HG02571 (cell line): ENCODE measurements around the gene RAG2.

Experiments used
- ATAC-seq: cut with Tn5 transposase; IDR thresholded peaks from one replicate; pipeline ENCODE4 v1.9.1; 2021; ENCODE audit warnings: mild to moderate bottlenecking, moderate library complexity; ENCODE audit not compliant: unreplicated experiment

Gene RAG2

DNA sequence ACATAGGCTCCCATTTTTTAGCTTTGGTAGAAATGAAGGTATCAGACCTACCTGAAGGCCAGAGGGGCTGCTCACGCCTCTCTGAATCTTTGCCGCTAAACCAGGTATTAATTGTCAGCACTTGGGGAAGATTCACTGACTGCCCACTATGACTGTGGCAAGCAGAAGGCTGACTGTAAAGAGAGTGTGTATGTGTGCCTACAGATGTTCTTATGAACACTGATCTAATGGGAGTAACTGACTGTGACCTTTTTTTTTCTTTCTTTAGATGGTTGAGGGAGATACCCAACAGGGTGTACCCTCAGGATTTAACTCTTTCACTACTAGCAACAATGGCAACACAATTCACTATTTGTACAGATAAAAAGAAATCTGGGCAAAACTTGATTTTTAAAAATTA is at the start of gene RAG2:
RAG2 (minus strand) TSS at position 186 of the 400 bp plus-strand sequence. CDS start 4,068 bp downstream, outside the sequence.
- no peak for ATAC-seq

DNA sequence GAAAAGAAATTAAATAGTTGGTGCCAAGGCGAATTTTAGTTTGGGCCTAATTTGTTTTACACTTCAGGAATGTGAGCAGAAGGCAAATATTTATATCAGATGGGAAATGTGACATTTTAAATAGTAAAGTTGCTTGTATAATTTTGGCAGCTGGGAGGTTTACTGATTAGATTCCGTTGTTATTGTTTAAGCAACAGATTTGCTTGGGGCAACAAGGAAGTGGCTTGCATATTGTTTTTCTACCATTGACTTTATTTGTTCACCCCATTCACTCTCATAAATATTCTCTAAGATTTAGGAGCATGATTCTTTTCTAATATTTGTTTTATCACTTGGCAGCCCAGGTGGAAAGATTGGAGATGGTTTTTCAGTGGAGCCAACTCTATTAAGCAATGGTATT is 40.5 kb upstream of the RAG2 start:
- ATAC-seq, result no peak

DNA sequence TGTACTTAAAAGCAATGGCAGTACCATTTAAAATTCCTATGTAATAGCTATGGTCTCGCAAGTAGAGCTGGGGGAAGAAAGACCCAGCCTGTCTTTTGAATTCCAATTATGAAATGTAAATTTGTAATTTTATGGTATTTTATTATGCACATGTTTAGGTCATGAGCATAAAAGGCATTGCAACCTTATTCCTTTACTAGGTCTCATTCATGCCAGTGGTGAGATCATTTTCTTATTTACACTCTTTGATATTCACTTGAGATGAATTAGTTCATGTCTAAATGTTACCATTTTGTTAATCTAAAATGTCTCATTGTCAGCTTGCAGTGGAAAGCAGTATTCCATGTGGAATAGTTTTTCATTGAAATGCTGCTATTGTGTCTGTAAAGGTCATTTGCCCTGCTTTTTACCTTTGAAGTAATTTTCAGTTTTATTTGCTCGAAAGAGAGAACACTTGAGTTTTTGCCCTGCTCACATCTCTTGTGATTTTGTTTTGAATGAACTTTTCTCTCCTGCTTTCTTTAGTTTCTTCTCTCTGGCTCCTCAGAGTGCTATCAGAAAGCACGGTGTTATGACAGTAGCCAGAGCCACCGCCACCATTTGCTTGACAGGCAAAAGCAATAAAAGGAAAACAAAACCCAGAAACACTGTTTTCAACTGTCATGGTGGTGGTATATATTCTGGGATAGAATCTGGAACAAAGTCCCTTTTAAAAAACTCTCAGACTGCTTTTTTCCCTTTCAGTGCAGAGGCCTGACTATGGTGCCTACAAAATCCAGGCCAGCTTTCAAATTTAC is 37.2 kb upstream of the RAG2 start:
- no peak for ATAC-seq

DNA sequence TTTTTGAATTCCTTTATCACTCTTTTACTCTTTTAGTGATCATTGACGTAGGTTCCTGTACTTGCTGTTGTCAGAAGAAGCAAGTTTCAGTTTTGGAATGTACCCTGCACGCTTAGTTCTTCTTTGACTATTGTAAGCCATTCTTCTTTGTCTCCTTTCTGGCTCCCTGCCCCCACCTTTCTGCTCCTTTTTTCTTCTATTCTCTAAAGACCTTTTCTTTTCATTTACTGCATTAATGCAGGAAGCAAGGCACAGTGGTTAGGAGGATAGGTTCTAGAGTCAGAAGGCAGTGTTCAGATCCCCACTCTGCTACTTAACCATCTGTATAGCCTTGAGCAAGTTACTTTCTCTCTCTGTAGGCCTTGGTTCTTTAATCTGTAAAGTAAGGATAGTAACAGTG is 33.7 kb upstream of the RAG2 start:
- peak; percentile 94 for ATAC-seq

DNA sequence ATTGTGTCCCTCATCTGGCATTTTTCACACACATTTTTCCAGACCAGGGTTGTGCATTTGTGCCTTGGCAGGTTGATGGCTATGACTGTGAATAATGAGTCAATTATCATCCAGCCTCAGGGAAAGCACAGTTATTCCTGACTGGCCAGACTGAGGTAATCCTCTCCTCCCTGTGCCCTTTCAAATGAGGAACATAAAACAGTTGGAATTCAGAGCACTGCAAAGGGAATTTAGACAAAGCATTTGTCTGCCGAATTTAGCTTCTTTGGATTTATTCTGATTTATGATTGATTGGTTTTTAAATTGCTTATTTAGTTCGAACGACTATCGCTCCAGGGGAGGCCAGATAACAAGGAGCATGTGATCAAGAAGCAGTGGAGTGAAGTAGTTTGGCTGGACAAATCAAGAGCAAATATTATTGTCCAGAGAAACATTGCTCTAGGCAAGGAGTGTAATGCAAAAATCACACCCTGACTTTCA is 30.8 kb upstream of the RAG2 start:
- no peak for ATAC-seq

DNA sequence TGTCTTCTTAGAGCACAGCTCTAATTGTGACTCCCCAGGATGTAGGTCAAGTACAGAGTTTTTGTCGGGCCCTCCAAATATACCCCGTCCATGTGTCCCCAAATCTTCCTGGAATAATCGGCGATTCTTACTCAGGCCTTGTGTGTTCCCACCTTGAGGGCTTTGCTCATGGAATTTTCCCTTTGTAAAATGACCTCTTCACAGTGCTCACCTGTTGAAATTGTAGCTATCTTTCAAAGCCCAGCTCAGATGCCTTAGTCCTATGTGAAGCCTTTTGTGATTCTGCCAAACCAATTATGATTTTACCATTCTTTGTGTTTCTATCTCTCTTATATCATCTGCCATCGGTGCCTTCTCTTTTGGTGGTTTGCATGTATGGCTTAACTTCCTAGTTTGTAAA is 30.1 kb upstream of the RAG2 start:
- ATAC-seq, result no peak

DNA sequence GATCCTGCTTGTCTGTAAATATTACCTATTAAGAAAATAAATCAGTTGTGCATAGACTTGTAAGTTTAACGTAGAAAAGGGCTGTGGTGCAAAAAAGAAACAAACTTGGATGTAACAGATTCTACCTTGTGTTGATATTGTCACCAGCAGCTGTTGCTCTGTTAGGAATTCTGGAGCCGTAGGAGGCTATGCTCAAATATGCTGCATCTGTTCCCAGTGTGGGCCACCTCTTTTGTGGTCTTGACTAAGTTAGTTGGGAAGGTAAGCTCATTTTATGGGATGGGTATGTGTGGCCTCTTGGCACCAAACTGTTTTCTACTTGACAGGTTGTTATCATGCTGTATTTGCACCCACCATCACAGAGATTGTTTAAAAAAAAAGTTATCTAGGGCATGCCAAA is 29.4 kb upstream of the RAG2 start:
- no peak for ATAC-seq

DNA sequence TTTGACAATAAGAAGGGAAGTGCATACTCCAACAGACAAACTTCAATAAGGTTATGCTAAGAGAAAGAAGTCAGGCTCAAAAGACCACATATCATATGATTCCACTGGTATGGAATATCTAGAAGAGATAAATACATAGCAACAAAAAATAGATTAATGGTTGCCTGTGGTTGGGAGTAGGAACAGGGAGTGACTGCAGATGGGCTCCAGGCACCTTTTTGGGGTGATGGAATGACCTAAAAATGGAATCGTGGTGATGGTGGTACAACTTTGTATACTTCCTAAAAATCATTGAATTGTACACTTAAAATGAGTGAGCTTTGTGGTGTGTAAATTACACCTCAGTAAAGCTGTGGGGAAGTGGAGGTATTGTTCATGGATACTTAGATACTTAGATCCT is 29.0 kb upstream of the RAG2 start:
- ATAC-seq, result no peak

DNA sequence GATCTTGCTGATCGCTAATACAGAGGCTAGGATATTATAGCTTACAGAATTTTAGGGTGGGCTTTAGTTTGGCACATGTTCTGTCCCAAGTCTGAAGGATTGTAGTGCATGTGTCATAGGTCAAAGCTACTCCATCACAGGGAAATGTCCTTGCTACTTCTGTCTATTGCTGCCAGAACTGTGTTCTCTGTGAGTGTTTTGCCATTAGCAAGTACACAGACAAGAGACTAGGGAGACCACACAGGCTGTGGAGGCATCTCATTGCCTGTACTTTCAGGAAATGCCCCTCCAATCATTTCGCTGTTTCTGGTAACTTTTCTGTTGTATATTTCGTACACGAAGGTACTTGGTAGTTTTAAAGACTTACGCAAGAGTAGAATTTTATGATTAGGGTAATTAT is 25.5 kb upstream of the RAG2 start:
- ATAC-seq, result no peak

DNA sequence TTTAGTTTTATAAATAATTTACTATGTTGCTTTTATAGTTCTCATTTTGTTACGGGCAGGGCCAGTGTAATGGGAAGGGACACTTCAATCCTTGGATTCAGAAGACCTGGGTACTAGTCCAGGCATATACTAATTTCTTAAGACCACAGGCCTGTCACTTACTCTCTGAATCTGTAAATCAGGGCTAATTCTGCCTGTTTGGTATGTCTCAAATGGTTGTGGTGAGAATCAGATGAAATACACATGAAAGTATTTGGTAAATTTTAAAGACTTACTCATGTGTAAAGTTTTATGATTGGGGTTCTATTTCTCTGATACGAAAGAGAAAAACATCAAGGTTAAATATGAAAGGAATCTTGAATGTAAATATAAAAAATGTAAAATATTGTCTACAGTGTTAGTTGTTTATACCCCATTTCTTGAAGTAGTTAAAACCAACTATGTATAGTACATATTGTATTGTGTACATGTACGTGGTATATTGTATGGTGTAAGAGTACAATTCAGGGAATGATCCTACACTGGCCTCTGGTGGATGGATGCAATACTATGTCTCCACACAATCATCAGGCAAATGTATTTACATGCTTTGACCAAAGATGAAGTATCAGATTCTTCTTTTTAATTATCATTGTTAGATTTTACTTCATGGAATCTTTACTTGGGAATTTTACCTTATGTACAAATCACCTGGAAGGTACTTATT is 24.5 kb upstream of the RAG2 start:
- peak; percentile 78 for ATAC-seq

DNA sequence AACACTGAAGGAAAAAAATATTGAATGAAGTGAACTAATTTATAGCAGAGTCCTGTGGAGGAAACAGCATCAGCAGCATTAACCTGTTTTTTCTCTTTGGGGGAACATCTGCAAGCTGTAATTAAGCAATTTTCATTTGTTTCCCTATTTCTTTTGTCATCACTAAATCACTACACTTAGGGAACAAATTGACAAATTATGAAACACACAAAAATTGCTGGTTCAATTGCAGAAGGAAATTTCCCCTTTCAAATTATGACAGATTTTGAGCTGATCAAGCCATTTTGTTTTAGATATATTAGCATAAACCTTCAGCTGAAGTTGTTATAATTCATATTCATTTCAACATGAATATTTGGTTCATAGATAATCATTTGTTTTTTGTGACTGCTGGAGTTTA is 22.2 kb upstream of the RAG2 start:
- ATAC-seq, result no peak

DNA sequence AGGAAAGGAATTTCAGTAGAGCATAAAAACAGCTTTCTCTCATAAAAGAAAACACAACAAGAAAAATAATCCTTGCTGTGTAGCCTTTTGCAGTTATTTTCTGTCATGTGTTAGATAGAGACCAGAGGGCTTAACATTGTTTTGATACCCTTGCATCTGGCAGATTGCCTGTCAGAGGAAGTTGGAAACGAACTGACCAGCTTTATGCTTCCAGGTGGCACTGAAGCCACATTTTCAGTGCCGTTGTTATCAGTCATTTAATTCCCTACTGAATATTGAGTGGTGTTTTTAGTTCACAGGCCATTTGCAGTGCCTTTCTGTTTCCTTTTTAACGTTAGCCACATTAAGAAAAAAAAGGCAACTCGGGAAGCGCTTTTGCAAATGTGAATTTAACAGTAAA is 21.5 kb upstream of the RAG2 start:
- ATAC-seq, result no peak

DNA sequence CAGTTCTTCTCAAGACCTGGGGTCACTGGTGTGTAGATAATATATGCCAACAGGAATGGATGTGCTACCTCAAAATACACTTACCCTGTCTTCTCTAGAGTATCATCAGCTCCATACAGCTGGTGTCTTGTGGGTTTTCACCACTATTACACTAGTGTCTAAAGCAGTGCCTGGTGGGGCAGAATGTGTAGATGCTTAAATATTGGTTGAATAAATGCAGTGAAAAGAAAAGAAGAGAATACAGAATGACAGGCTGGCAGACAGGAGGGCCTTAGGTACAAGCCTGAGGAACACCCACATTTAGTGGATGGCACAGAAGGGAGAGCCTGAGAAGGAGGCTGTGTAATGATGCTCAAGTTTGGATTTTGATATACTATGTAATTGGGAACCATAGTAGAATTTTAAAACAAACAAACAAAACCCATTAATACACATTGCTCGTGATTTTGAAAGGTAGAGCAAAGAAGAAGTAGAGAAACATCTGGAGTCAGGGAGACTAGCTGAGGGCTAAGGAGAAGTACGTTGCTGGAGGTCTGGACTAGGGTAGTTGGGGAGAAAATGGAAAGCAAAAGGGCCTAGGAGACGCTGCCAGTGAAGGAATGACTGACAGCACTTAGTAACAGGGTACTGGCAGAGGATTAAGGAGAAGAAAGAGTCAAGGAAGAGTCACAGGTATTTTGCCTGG is 20.5 kb upstream of the RAG2 start:
- no peak for ATAC-seq

DNA sequence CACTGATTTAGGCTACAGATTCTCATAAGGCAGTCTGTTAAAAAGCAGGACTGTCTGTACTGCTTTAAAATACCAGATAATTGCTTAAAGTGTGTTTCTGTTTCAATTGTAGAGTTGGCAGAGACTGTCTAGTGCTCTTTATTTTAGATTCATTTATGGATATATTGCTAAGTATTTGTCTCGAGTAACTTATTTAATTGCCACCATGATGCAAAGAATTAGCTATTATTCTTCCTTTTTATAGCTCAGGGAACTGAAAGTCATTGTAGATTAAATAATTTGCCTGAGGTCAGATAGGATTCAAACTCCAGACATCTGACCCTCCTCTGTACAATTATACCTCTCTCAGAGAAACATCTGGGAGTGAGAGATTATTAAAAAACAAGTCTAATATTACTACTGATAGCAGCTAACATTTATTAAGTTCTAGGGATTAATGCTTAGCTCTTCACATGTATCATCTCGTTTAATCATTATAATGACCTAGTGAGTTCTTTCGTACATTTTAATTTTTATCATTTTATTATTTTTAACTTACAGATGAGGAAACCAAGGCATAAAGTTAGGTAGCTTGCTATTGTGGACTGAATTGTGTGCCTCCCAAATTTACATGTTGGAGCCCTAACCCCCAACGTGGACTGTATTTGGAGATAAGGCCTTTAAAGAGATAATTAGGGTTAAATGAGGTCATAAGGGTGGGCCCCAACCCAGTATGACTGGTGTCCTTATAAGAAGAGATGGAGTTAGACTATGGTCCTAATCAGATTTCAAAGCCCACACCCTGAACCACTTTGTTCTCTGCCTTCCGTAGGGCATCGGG is 19.7 kb upstream of the RAG2 start:
- ATAC-seq, result no peak

DNA sequence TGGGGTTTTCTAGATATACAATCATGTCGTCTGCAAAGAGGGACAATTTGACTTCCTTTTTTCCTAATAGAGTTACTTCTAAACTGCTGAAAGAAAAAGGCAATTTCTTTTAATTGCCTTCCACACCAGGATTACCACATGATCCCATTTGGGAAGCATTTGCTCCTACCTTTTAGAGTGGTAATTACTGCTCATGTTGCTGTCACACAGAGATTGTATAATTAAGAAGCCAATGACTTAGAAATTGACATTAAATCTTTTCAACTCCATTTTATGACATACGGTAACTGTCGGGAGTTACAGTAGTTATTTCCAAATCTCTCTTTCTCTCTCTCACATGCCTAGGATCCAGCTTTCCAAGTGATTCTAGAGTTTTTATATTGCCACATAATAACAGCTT is 17.8 kb upstream of the RAG2 start:
- no peak for ATAC-seq

DNA sequence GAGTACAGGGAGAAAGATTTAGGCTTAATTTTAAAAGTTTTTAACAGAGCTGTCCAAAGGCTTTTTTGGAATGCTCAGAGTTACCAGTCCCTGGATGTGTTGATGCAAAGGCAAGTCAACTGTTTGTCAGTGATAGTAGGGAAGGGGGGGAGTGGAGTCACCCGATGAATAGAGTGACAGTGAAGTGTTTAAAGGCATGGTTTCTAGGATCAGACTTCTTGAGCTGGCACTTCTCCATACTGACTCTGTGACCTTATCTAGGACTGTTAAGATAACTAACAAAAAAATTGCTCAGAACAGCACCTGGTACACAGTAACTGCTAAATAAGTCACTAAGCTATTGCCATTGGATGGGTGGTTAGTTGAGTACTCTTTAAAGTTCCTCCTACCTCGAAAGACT is 11.3 kb upstream of the RAG2 start:
- no peak for ATAC-seq

DNA sequence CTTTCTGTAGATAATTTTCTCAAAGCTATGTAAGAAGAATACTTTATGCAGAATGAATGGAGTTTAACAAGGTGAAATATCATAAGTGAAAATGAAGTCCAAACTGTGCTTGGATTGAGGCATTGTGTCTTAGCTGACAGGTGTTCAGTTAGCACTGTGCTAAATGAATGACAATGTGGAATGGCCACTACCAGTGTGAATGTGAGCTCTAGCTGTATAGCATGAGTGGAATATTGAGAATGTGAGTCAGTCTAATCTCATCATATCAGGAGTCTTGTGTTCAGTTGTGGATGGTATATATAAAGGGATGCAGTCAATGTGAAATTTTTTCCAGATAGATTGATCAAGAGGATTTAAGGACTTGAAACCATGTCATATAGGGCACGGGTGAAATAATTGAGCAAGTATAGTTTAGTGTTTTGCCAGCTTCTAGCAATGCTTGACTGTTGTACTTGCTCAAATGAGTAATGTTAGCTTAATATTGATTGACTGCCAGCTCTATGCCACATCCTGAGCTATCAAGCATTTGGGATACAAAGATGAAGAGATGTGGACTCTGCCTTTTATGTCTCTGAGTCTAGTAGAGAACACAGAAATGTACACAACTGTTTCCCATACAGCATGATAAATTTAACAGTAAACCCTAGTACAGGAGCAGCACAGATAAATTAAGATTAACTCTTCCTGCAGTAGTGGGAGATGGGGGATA is 10.6 kb upstream of the RAG2 start:
- no peak for ATAC-seq

DNA sequence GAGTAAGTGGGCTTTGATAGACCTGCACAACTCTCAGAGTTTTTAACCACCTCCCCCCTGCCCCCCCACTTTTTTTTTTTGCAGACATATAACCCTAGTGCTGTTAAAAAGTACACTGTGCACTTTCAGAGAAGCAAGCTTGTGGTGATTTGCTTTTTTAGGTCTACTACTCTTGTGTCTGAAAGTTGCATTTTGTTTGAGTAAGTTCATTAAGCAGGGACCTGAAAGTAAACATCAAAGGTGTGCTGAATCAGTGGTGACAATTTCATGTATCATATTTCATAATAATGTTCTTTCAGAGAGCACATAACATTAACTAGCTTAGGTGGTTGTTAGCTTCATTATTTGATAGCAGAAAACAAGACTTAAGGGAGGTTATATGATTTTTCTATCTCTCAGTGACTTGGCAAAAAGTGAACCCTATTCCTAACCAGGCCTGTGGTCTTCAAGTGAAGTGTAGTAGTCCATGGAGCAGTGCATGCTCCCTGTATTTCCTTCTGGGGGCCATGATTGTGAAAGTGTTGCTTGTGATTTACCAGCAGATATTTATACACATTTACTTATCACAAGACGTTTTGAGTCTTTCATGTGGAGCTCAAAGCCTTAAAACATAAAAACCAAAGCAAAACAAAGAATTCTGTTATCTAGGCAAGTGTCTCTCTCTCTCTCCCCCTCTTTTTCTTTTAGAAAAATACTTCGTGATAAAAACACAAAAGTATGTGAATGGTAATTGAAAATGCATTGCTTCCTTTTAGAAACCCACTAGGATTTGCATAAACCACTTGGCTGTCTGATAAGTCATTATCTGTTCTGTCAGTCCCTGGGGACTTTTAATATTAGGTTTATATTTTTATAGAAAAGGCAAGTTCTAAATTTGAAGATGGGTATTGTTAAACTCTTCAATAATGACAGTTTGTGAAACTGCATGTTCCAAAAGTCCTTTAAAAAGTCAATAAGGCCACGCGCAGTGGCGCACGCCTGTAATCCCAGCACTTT is 7.5 kb upstream of the RAG2 start:
- ATAC-seq, result peak; percentile 54

DNA sequence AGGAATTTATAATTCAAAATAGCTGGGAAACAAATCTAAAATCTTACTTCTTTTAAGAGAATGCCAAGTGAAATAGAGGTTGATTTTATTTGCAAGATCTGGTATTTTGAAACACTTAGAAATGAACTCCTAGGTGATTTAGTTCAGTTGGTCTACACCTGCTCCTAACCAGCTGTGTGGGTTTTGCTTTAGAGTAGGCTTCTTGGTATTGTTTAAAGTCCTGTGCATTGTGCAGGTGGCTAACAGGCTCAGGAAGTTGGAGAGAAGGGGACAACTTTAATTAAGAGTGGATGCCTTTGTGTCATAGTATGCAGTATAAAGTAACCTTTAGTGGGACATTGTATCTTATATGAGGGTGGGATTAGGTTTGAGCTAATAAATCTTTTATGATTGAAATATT is 4.1 kb upstream of the RAG2 start:
- ATAC-seq, result no peak
